Measurements from ENCODE around the gene SET.

GRCh38 chr9:128716581-128717254 lies 27.7 kb downstream of the SET start:
- TF ChIP-seq CTCF (IDR thresholded peaks at IDR 0.05) (no peak), NFYB (CRISPR knock-in tag; conservative IDR thresholded peaks at IDR 0.05; ENCODE audit: low read depth) (no peak), TP53 (CRISPR knock-in tag; IDR thresholded peaks at IDR 0.05) (no peak), TEAD1 (CRISPR knock-in tag; IDR thresholded peaks at IDR 0.05) (no peak), EMX1 (CRISPR knock-in tag; IDR thresholded peaks at IDR 0.05) (no peak), USF2 (CRISPR knock-in tag; IDR thresholded peaks at IDR 0.05) (no peak), ZNF671 (CRISPR knock-in tag; IDR thresholded peaks at IDR 0.05) (no peak), MAX (CRISPR knock-in tag; IDR thresholded peaks at IDR 0.05) (no peak), ATF6 (CRISPR knock-in tag; IDR thresholded peaks at IDR 0.05) (no peak)
